Karpas-422 (cell line): Measurements from ENCODE around the gene KIN. TPM values are rescaled to one million over a fixed set of nuclear protein-coding genes. Genes with fewer than 3 reads are reported as not detected.
A peak's percentile ranks its signal among the peaks of the same experiment; 100 is the strongest.

Experiments used
- DNase-seq: peaks from one replicate; pipeline ENCODE4 v3.0.0-alpha.2; 2015
- H2AFZ ChIP-seq: fragments of 200-600 bp; sonication (generic); 2 replicates; pipeline ENCODE4 v1.6.1; 2014; ENCODE audit warnings: antibody characterized with exemption, low read length, mixed read lengths
- H3K27ac ChIP-seq: fragments of 200-600 bp; sonication (generic); 2 replicates; pipeline ENCODE4 v1.5.1; 2014; ENCODE audit warnings: mild to moderate bottlenecking, low read length, moderate library complexity
- H3K27me3 ChIP-seq: fragments of 200-600 bp; sonication (generic); 2 replicates; pipeline ENCODE4 v1.6.1; 2014; ENCODE audit warnings: low read length, mixed read lengths
- H3K36me3 ChIP-seq: fragments of 200-600 bp; sonication (generic); 2 replicates; pipeline ENCODE4 v1.6.1; 2014; ENCODE audit warnings: low read length, mixed read lengths; ENCODE audit not compliant: insufficient read depth
- H3K4me1 ChIP-seq: fragments of 200-600 bp; sonication (generic); 2 replicates; pipeline ENCODE4 v1.6.1; 2014; ENCODE audit warnings: mild to moderate bottlenecking, low read length, mixed read lengths
- H3K4me2 ChIP-seq: fragments of 200-600 bp; sonication (generic); 2 replicates; pipeline ENCODE4 v1.6.1; 2014; ENCODE audit warnings: low read length, low read depth, mild to moderate bottlenecking; ENCODE audit not compliant: poor library complexity, severe bottlenecking
- H3K4me3 ChIP-seq: fragments of 200-600 bp; sonication (generic); 2 replicates; pipeline ENCODE4 v1.5.1; 2014; ENCODE audit warnings: mild to moderate bottlenecking, antibody characterized with exemption, low read length, mixed read lengths
- H3K79me2 ChIP-seq: fragments of 200-600 bp; sonication (generic); 2 replicates; pipeline ENCODE4 v1.6.1; 2014; ENCODE audit warnings: mild to moderate bottlenecking, low read length, mixed read lengths
- H3K9ac ChIP-seq: fragments of 200-600 bp; sonication (generic); 2 replicates; pipeline ENCODE4 v1.6.0; 2014; ENCODE audit warnings: low read length
- H3K9me2 ChIP-seq: fragments of 200-600 bp; sonication (generic), shearing (Covaris generic); replicated peaks from 2 replicates; pipeline ENCODE4 v1.6.0; 2014; ENCODE audit warnings: mild to moderate bottlenecking, low read length, moderate library complexity; ENCODE audit not compliant: insufficient read depth
- H3K9me3 ChIP-seq: fragments of 300-700, 200-600 bp; sonication (generic); 2 replicates; pipeline ENCODE4 v1.6.1; 2014; ENCODE audit warnings: low read length, mixed read lengths
- H4K20me1 ChIP-seq: fragments of 200-600 bp; sonication (generic); 2 replicates; pipeline ENCODE4 v1.6.1; 2014; ENCODE audit warnings: mild to moderate bottlenecking, antibody characterized with exemption, low read length, low read depth; ENCODE audit not compliant: insufficient read depth
- total RNA-seq: library from RNA; depleted of rRNA; stranded (reverse); fragments of >200 nt; shearing (Covaris generic); gene quantifications from 2 replicates; pipeline ENCODE4 v1.2.3, GENCODE V29; 2014; ENCODE audit warnings: low replicate concordance; rRNA removed

Gene KIN, protein sequence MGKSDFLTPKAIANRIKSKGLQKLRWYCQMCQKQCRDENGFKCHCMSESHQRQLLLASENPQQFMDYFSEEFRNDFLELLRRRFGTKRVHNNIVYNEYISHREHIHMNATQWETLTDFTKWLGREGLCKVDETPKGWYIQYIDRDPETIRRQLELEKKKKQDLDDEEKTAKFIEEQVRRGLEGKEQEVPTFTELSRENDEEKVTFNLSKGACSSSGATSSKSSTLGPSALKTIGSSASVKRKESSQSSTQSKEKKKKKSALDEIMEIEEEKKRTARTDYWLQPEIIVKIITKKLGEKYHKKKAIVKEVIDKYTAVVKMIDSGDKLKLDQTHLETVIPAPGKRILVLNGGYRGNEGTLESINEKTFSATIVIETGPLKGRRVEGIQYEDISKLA
- total RNA-seq, result 4.0 and 7.9 TPM in 2 replicates

DNA sequence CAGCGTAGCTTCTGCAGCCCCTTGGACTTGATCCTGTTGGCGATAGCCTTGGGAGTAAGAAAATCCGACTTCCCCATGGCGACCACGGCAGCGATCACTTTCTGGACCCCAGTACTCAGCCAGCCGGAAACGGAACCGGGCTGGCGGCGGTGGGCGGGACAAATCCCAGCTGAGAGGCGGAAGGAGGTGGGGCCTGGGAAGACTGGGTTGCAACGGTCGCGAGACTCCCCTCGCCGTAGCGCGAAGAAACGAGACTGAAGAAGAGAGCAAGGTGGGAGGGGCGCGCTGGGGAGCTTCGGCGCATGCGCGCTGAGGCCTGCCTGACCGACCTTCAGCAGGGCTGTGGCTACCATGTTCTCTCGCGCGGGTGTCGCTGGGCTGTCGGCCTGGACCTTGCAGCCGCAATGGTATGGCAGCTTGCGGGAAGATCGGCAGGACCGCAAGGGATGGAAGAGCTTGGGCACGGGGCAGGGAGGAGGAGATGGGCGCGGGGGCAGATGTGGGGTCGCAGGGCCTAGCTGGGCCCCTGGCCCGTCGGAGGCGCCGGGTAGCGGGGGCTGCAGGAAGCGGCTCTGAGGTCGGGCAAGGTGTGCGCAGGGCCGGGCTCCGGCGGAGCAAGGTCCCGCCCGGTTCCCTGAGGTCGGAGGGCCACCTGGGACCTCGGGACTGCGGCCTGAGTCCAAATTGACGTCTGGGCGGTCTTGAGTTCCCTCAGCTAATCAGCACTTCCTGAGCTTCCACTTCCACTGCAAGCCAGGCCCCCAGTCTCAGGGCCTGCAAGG, at the start of gene KIN, which contains the start of gene ATP5F1C:
KIN (minus strand) TSS at position 137 of the 782 bp plus-strand sequence; CDS start at position 77, 60 bp downstream.
ATP5F1C (plus strand) TSS at position 321 of the 782 bp plus-strand sequence; CDS start at position 352, 31 bp downstream.
- Histone ChIP-seq H3K9ac (peak within 1 kb of the TSS; percentile 96), H3K27me3 (no peaks in the 10 kb centered on the region), H3K27ac (peak within 1 kb of the TSS; percentile 66), H3K4me2 (peak within 1 kb of the TSS; percentile 99), H3K9me3 (no peaks in the 10 kb centered on the region), H3K36me3 (peaks cover 15% of the 10 kb centered on the region), H3K79me2 (peaks cover 99% of the 10 kb centered on the region), H2AFZ (peak within 1 kb of the TSS; percentile 21; the same call in 1 of the 2 replicates), H3K4me1 (peaks cover 47% of the 10 kb centered on the region), H3K4me3 (peak within 1 kb of the TSS; percentile 97), H4K20me1 (peaks cover 46% of the 10 kb centered on the region), H3K9me2 (no peaks in the 10 kb centered on the region; the same call in 1 of the 2 replicates)
- peak; percentile 98 for DNase-seq

DNA sequence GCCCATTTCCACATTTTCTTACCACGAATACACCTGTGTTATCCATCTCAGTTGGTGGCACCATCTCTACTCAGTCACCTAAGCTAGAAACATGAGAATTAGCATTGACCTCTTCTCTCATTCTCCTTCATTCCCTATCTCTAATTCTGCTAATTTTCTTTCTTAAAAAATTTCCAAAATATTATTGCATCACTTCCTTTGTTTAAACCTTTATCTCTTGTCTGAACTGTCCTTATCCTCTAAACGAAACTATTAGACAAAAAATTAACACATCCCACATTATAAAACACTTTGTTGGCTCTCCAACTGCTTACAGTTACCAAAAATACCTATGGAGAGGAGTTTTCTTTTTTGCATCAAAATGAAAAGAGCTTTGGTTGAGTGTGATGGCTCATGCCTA, 48.8 kb upstream of the KIN start:
- H3K9me3 ChIP-seq, result no peaks in the 10 kb centered on the region
- H3K9ac ChIP-seq, result no peak overlapping the region
- no peaks in the 10 kb centered on the region for H3K9me2 ChIP-seq
- peaks cover 74% of the 10 kb centered on the region for H3K79me2 ChIP-seq
- no peak overlapping the region for H3K27ac ChIP-seq
- no peak overlapping the region for H3K4me2 ChIP-seq
- H4K20me1 ChIP-seq, result no peaks in the 10 kb centered on the region
- H3K27me3 ChIP-seq, result no peaks in the 10 kb centered on the region
- no peaks in the 10 kb centered on the region for H3K36me3 ChIP-seq
- no peaks in the 10 kb centered on the region for H3K4me1 ChIP-seq
- H3K4me3 ChIP-seq, result no peak overlapping the region
- no peak for DNase-seq
- H2AFZ ChIP-seq, result no peak overlapping the region

DNA sequence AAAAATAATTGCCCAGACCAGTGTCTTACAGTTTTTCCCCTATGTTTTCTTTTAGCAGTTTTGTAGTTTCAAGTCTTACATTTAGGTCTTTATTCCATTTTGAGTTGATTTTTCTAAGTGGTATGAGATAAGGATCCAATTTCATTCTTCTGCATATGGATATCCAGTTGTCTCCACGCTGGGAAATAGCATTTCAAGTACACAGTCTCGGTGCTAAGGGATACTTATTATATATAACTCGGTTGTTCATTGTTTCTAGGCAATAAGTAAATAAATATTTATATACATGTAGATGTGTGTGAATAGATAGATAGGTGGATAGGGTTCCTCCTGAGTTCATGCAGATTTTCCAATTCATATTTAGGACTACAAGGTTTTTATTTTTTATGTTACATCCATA, 46.5 kb upstream of the KIN start:
- Histone ChIP-seq H4K20me1 (no peaks in the 10 kb centered on the region), H3K36me3 (no peaks in the 10 kb centered on the region), H3K27ac (no peak overlapping the region), H3K79me2 (peaks cover 82% of the 10 kb centered on the region), H3K9me2 (no peaks in the 10 kb centered on the region), H3K27me3 (no peaks in the 10 kb centered on the region), H3K9me3 (no peaks in the 10 kb centered on the region), H3K9ac (no peak overlapping the region), H3K4me1 (no peaks in the 10 kb centered on the region), H3K4me2 (no peak overlapping the region), H2AFZ (no peak overlapping the region), H3K4me3 (no peak overlapping the region)
- no peak for DNase-seq

GRCh38 chr10:7833210-7833609, 45.4 kb upstream of the KIN start:
- H3K4me3 ChIP-seq, result no peak overlapping the region
- H2AFZ ChIP-seq, result no peak overlapping the region
- no peaks in the 10 kb centered on the region for H3K36me3 ChIP-seq
- H3K4me2 ChIP-seq, result no peak overlapping the region
- no peaks in the 10 kb centered on the region for H4K20me1 ChIP-seq
- H3K9me3 ChIP-seq, result no peaks in the 10 kb centered on the region
- no peaks in the 10 kb centered on the region for H3K9me2 ChIP-seq
- H3K79me2 ChIP-seq, result peaks cover 82% of the 10 kb centered on the region
- H3K27ac ChIP-seq, result no peak overlapping the region
- H3K9ac ChIP-seq, result no peak overlapping the region
- no peaks in the 10 kb centered on the region for H3K27me3 ChIP-seq
- DNase-seq, result no peak
- H3K4me1 ChIP-seq, result no peaks in the 10 kb centered on the region

DNA sequence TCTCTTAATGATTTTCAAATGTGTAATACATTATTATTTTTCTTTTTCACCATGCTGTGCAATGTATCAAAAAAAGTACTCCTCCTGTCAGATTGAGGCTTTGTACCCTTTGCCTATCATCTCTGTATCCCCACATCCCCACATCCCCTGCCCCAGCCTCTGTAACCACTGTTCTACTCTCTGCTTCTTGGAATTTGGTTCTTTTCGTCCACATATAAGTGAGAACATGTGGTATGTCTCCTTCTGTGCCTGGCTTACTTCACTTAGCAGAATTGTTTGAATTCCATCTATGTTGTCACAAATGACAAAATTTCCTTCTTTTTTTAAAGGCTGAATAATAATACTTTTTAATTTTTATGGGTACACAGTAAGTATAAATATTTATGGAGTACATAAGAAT, 44.3 kb upstream of the KIN start:
- H3K27me3 ChIP-seq, result no peaks in the 10 kb centered on the region
- H3K36me3 ChIP-seq, result no peaks in the 10 kb centered on the region
- no peak overlapping the region for H3K27ac ChIP-seq
- no peaks in the 10 kb centered on the region for H4K20me1 ChIP-seq
- H2AFZ ChIP-seq, result no peak overlapping the region
- no peak overlapping the region for H3K9ac ChIP-seq
- no peak overlapping the region for H3K4me3 ChIP-seq
- no peak for DNase-seq
- no peak overlapping the region for H3K4me2 ChIP-seq
- no peaks in the 10 kb centered on the region for H3K9me2 ChIP-seq
- H3K79me2 ChIP-seq, result peaks cover 83% of the 10 kb centered on the region
- no peaks in the 10 kb centered on the region for H3K4me1 ChIP-seq
- no peaks in the 10 kb centered on the region for H3K9me3 ChIP-seq

- Histone ChIP-seq H3K9me2 (no peaks in the 10 kb centered on the region), H3K79me2 (peaks cover 68% of the 10 kb centered on the region), H3K27ac (no peak overlapping the region)
Measured at GRCh38 chr10:7829289-7829834, 41.6 kb upstream of the KIN start.

DNA sequence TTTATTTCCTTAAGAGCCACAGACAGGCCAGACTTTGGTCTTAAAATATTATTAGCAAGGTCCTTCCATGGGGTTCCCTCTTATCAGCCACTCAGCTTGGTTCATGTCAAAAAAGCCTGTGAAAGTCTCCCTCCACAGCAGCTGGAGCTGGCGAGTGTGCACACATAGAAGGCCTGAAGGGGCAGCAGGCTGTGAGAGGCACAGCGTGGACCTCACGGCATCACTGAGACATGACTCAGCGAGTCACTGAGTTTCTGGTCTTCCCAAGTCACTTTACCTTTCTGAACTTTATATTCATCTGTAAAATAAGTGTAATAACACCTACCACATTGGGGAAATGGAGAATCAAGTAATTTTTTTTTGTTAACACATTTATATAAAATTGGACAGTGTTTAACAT, 39.2 kb upstream of the KIN start:
- Histone ChIP-seq H3K79me2 (peaks cover 58% of the 10 kb centered on the region), H4K20me1 (no peaks in the 10 kb centered on the region), H3K9me3 (no peaks in the 10 kb centered on the region), H3K4me3 (no peak overlapping the region), H3K27me3 (no peaks in the 10 kb centered on the region), H3K36me3 (peaks cover 10% of the 10 kb centered on the region; the same call in 1 of the 2 replicates), H3K4me1 (no peaks in the 10 kb centered on the region), H3K9me2 (no peaks in the 10 kb centered on the region), H3K9ac (no peak overlapping the region), H3K4me2 (no peak overlapping the region), H2AFZ (no peak overlapping the region), H3K27ac (no peak overlapping the region)
- no peak for DNase-seq

More at GRCh38 chr10:7829289-7829834, 41.6 kb upstream of the KIN start:
- Histone ChIP-seq H3K4me3 (no peak overlapping the region), H4K20me1 (no peaks in the 10 kb centered on the region), H3K4me1 (no peaks in the 10 kb centered on the region), H3K9me3 (no peaks in the 10 kb centered on the region), H3K27me3 (no peaks in the 10 kb centered on the region), H2AFZ (no peak overlapping the region), H3K4me2 (no peak overlapping the region), H3K36me3 (peaks cover 10% of the 10 kb centered on the region; the same call in 1 of the 2 replicates), H3K9ac (no peak overlapping the region)
- DNase-seq, result no peak

- H3K9ac ChIP-seq, result no peak overlapping the region
- H4K20me1 ChIP-seq, result no peaks in the 10 kb centered on the region
- no peaks in the 10 kb centered on the region for H3K9me3 ChIP-seq
- no peaks in the 10 kb centered on the region for H3K9me2 ChIP-seq
- no peak for DNase-seq
- H3K4me1 ChIP-seq, result peaks cover 13% of the 10 kb centered on the region
- H3K27me3 ChIP-seq, result no peaks in the 10 kb centered on the region
- H3K36me3 ChIP-seq, result peaks cover 10% of the 10 kb centered on the region; the same call in 1 of the 2 replicates
- no peak overlapping the region for H2AFZ ChIP-seq
- H3K4me3 ChIP-seq, result no peak overlapping the region
- no peak overlapping the region for H3K27ac ChIP-seq
- H3K4me2 ChIP-seq, result no peak overlapping the region
- peaks cover 64% of the 10 kb centered on the region for H3K79me2 ChIP-seq
Measured at GRCh38 chr10:7824251-7824650, 36.5 kb upstream of the KIN start.
